Neural cell (in vitro differentiated cells): ENCODE data around the gene ATP2A2.

Experiments used
- CTCF ChIP-seq: fragments of 450-650 bp; IDR thresholded peaks from 2 replicates; pipeline ENCODE4 v1.5.1; 2014; ENCODE audit warnings: antibody characterized with exemption, mild to moderate bottlenecking, moderate library complexity; ENCODE audit not compliant: poor library complexity, severe bottlenecking
- EP300 ChIP-seq: fragments of 450-650 bp; conservative IDR thresholded peaks from 2 replicates; pipeline ENCODE4 v1.6.1; 2014; ENCODE audit warnings: antibody characterized with exemption, mild to moderate bottlenecking, moderate library complexity; ENCODE audit not compliant: poor library complexity, severe bottlenecking
- EZH2 ChIP-seq: fragments of 200-600, 300-800 bp; shearing (Covaris generic), sonication (generic); IDR thresholded peaks from 2 replicates; pipeline ENCODE4 v1.6.1; 2014; ENCODE audit warnings: antibody characterized with exemption, low read length, borderline replicate concordance, mild to moderate bottlenecking; ENCODE audit not compliant: insufficient read depth, poor library complexity, severe bottlenecking
- MXI1 ChIP-seq: fragments of 450-650 bp; conservative IDR thresholded peaks from 2 replicates; pipeline ENCODE4 v1.6.1; 2014; ENCODE audit warnings: antibody characterized with exemption, mild to moderate bottlenecking; ENCODE audit not compliant: poor library complexity, severe bottlenecking
- POLR2AphosphoS5 ChIP-seq: IDR thresholded peaks from 2 replicates; pipeline ENCODE4 v1.6.1; 2012
- RAD21 ChIP-seq: fragments of 450-650 bp; conservative IDR thresholded peaks from 2 replicates; pipeline ENCODE4 v1.6.1; 2014; ENCODE audit warnings: antibody characterized with exemption, mild to moderate bottlenecking, moderate library complexity
- TAF1 ChIP-seq: IDR thresholded peaks from 2 replicates; pipeline ENCODE4 v1.6.1; 2012; ENCODE audit warnings: low read depth
- TF ChIP-seq, protein P1 (sequence below): IDR thresholded peaks from 2 replicates; pipeline ENCODE4 v1.6.1; 2012; ENCODE audit warnings: borderline replicate concordance

DNA sequence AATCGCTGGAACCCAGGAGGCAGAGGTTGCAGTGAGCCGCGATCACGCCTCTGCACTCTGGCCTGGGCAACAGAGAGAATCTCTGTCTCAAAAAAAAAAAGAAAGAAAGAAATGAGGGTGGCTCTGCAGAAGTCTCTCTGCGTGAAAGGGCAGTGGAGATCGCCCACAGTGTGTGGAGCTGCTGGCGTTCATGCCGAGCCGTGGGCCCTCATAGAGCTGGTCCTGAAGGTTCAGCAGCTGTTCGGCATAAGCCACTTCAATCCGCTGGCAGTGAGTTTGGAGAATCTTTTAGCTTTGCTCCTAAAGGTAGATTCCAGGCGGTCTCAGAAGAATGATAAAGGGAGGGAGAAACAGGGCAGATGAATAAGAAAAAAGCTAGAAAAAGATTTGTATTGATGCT, 36.7 kb upstream of the ATP2A2 start:
- TF ChIP-seq POLR2AphosphoS5 (no peak), CTCF (no peak), EZH2 (no peak), RAD21 (no peak), MXI1 (no peak), EP300 (no peak), TAF1 (no peak)
- TF ChIP-seq, protein P1, sequence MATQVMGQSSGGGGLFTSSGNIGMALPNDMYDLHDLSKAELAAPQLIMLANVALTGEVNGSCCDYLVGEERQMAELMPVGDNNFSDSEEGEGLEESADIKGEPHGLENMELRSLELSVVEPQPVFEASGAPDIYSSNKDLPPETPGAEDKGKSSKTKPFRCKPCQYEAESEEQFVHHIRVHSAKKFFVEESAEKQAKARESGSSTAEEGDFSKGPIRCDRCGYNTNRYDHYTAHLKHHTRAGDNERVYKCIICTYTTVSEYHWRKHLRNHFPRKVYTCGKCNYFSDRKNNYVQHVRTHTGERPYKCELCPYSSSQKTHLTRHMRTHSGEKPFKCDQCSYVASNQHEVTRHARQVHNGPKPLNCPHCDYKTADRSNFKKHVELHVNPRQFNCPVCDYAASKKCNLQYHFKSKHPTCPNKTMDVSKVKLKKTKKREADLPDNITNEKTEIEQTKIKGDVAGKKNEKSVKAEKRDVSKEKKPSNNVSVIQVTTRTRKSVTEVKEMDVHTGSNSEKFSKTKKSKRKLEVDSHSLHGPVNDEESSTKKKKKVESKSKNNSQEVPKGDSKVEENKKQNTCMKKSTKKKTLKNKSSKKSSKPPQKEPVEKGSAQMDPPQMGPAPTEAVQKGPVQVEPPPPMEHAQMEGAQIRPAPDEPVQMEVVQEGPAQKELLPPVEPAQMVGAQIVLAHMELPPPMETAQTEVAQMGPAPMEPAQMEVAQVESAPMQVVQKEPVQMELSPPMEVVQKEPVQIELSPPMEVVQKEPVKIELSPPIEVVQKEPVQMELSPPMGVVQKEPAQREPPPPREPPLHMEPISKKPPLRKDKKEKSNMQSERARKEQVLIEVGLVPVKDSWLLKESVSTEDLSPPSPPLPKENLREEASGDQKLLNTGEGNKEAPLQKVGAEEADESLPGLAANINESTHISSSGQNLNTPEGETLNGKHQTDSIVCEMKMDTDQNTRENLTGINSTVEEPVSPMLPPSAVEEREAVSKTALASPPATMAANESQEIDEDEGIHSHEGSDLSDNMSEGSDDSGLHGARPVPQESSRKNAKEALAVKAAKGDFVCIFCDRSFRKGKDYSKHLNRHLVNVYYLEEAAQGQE: no peak
